GM13977 (cell line): ENCODE measurements around the gene GNAQ.

Experiments
- DNase-seq: peaks from one replicate; pipeline ENCODE4 v3.0.0; 2012; ENCODE audit warnings: low spot score
- in situ Hi-C: fragments of 300-500 bp; cut with MboI; formaldehyde crosslinking; loops from one replicate; pipeline ENCODE4 v1.12.0; 2022; ENCODE audit warnings: low sequenced_read_pairs, low pct_unique_long_range_greater_than_20kb, mixed read lengths, inconsistent platforms; ENCODE audit not compliant: unreplicated experiment
- TF ChIP-seq, protein P1 (sequence below): IDR thresholded peaks from 2 replicates; pipeline ENCODE4 v1.5.1; 2012; ENCODE audit warnings: mild to moderate bottlenecking, control low read depth; ENCODE audit not compliant: insufficient read depth; ENCODE audit errors: extremely low read depth, missing control alignments

Gene GNAQ

GRCh38 chr9:78005231-78006002 is 26.2 kb downstream of the GNAQ start:
- TF ChIP-seq, protein P1, sequence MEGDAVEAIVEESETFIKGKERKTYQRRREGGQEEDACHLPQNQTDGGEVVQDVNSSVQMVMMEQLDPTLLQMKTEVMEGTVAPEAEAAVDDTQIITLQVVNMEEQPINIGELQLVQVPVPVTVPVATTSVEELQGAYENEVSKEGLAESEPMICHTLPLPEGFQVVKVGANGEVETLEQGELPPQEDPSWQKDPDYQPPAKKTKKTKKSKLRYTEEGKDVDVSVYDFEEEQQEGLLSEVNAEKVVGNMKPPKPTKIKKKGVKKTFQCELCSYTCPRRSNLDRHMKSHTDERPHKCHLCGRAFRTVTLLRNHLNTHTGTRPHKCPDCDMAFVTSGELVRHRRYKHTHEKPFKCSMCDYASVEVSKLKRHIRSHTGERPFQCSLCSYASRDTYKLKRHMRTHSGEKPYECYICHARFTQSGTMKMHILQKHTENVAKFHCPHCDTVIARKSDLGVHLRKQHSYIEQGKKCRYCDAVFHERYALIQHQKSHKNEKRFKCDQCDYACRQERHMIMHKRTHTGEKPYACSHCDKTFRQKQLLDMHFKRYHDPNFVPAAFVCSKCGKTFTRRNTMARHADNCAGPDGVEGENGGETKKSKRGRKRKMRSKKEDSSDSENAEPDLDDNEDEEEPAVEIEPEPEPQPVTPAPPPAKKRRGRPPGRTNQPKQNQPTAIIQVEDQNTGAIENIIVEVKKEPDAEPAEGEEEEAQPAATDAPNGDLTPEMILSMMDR = no peak
- in situ Hi-C loops = no loop called here
- no peak for DNase-seq

DNA sequence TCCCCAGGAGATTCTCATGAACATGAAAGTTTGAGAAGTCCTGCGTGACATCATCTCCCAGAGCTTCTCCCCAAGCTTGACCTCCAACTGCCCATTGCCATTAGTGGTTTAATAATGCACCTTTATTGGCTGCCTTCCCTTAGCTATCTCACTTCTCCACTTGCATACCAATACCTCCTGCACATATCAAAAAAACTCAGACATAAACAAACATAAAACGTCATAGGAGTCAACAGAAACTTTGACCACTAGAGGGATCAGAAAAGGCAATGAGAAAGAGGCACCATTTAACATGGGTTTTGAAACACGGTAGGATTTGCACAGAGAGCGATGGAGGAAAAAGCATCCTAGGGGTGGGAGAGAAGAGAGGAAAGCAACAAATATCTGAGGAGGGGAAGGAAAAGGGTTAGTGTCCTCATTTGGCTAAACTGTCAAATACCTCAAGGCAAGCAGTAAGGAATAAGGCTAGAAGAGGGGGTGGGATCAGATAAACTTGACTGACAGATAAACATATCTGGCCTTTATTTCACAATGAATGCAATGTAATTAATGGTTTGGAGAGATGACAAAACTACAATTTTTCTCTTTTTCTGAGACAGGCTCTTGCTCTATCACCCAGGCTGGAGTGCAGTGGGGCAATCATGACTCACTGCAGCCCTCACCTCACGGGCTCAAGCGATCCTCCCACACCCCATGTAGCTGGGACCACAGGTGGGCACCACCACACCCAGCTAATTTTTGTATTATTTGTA is 27.0 kb downstream of the GNAQ start:
- no peak for DNase-seq
- in situ Hi-C loops = no loop called here
- TF ChIP-seq, protein P1 = no peak

DNA sequence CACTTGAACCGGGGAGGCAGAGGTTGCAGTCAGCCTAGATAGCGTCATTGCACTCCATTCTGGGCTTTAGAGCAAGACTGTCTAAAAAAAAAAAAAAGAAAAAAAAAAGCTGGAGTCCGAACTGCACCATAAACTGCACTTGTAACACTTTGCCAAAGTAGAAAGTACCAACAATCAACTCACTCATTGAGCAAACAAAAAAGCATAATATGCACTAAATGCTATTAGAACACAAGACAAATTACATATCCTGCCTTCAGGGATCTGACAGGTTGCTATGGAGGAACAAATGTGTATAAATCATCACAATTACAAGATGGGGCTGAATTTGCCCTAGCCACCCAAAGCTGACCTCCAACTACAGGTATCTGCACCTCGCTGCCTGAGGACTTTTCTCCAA is 27.9 kb downstream of the GNAQ start:
- in situ Hi-C loops = no loop called here
- no peak for DNase-seq
- TF ChIP-seq, protein P1 = no peak

DNA sequence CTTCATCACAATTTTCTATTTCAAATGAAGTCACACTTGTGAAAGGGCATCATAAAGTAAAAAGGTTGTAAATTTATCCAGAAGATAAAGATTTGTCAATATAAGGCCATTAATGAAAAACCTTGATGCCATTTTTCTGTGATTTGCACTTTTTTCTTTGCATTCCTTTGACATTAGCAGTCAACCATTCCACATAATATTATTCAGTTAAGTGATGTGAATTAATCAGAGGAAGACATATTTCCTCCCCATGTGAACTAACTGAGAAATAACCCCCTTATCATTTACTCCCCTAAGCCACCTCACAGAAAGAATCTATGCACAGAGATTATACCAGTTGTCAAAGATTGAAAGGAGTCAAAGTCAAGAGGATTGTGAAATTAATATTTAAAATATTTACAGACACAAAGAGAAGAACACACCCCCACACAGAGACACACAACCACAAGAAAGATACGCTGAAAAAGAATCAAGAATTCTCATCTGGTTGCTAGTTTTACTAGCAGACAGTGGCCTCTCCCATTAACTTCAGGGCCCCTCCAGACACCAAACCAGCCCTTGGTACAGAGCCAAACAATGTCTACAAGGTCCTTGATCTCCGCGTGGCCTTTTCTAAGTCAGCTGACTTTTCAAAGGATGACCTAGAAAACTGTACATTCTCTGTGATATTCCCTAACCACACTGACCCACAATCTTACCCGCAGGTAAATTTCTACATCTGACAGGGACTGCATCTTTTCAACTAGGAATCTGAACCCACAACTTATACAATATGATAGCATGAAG is 29.5 kb downstream of the GNAQ start:
- TF ChIP-seq, protein P1 = no peak
- DNase-seq = no peak
- in situ Hi-C loops = no loop called here

- no peak for DNase-seq
Measured at GRCh38 chr9:78000221-78000620, 31.4 kb downstream of the GNAQ start.

GRCh38 chr9:77999231-77999631 is 32.4 kb downstream of the GNAQ start:
- in situ Hi-C loops = no loop called here
- TF ChIP-seq, protein P1 = no peak
- DNase-seq = no peak

More at GRCh38 chr9:78000221-78000620, 31.4 kb downstream of the GNAQ start:
- in situ Hi-C loops = no loop called here
- TF ChIP-seq, protein P1 = no peak
